HepG2 (cell line): ENCODE results near the gene PGPEP1. TPM values are rescaled to one million over a fixed set of nuclear protein-coding genes. Genes with fewer than 3 reads are reported as not detected.

Experiments
- CEBPZ ChIP-seq: IDR thresholded peaks from 2 replicates; pipeline ENCODE4 v1.6.1; 2012; ENCODE audit warnings: low read length, improper control_type of control experiment
- DDIT3 ChIP-seq: sonication (generic); formaldehyde crosslinking; IDR thresholded peaks from 2 replicates; pipeline ENCODE4 v1.4.0; 2020; ENCODE audit warnings: mild to moderate bottlenecking, missing genetic modification reagents
- DRAP1 ChIP-seq: IDR thresholded peaks from 2 replicates; pipeline ENCODE4 v1.6.1; 2016; ENCODE audit warnings: missing genetic modification reagents, missing compliant biosample characterization
- FOXO1 ChIP-seq: sonication (generic); formaldehyde crosslinking; IDR thresholded peaks from 2 replicates; pipeline ENCODE4 v1.4.0; 2020; ENCODE audit warnings: missing genetic modification reagents
- IRF1 ChIP-seq: sonication (generic); formaldehyde crosslinking; IDR thresholded peaks from 2 replicates; pipeline ENCODE4 v1.4.0; 2020; ENCODE audit warnings: low read depth, mild to moderate bottlenecking, missing genetic modification reagents
- LRRFIP1 ChIP-seq: sonication (generic); formaldehyde crosslinking; conservative IDR thresholded peaks from 2 replicates; pipeline ENCODE4 v1.4.0; 2020; ENCODE audit warnings: missing genetic modification reagents
- MAF1 ChIP-seq: sonication (generic); formaldehyde crosslinking; IDR thresholded peaks from 2 replicates; pipeline ENCODE4 v1.5.0; 2020; ENCODE audit warnings: missing genetic modification reagents, borderline replicate concordance
- MAFG ChIP-seq: sonication (generic); formaldehyde crosslinking; IDR thresholded peaks from 2 replicates; pipeline ENCODE4 v1.5.1; 2020; ENCODE audit warnings: mild to moderate bottlenecking, missing genetic modification reagents
- NR1H2 ChIP-seq: sonication (generic); formaldehyde crosslinking; IDR thresholded peaks from 2 replicates; pipeline ENCODE4 v1.8.1; 2022; ENCODE audit warnings: low read depth, missing genetic modification reagents, borderline replicate concordance
- RAD51 ChIP-seq: fragments of 450-650 bp; IDR thresholded peaks from 2 replicates; pipeline ENCODE4 v1.6.1; 2016; ENCODE audit warnings: borderline replicate concordance
- TEF ChIP-seq: sonication (generic); formaldehyde crosslinking; IDR thresholded peaks from 2 replicates; pipeline ENCODE4 v1.5.0; 2020; ENCODE audit warnings: missing genetic modification reagents
- XRCC5 ChIP-seq: fragments of 200-400 bp; formaldehyde crosslinking; optimal IDR thresholded peaks from 2 replicates; pipeline ENCODE3; 2017; ENCODE audit warnings: mild to moderate bottlenecking, low read length
- ZNF138 ChIP-seq: sonication (generic); formaldehyde crosslinking; IDR thresholded peaks from 2 replicates; pipeline ENCODE4 v1.5.0; 2020; ENCODE audit warnings: mild to moderate bottlenecking, low read depth, missing genetic modification reagents
- ZNF609 ChIP-seq: sonication (generic); formaldehyde crosslinking; IDR thresholded peaks from 2 replicates; pipeline ENCODE4 v1.4.0; 2020; ENCODE audit warnings: mild to moderate bottlenecking, missing genetic modification reagents, borderline replicate concordance
- ZNF781 ChIP-seq: sonication (generic); formaldehyde crosslinking; IDR thresholded peaks from 2 replicates; pipeline ENCODE4 v1.5.1; 2020; ENCODE audit warnings: borderline replicate concordance, mild to moderate bottlenecking, missing genetic modification reagents; ENCODE audit errors: not compliant biosample characterization
- polyA plus RNA-seq, 8 experiments: library from polyadenylated mRNA; depleted of rRNA in 3 of 8; stranded (reverse) in 7 of 8; unstranded in 1 of 8; fragments of >200 nt; fragmentation: Illumina TruSeq in 4 of 8; extraction: Trizol in 4 of 8; gene quantifications; 2 replicates each; pipeline versions ENCODE4 v1.2.1 to v1.2.3, GENCODE V29; 2011 to 2016; ENCODE audit warnings: low read depth in 4 of 8, missing spikeins in 1 of 8, mixed read lengths in 1 of 8; ENCODE audit not compliant: insufficient read depth in 1 of 8
- total RNA-seq, 5 experiments: library from RNA; depleted of rRNA; stranded (reverse); fragments of >200 nt; fragmentation: Illumina TruSeq; extraction: Trizol; gene quantifications; 2 replicates each; pipeline ENCODE4 v1.2.3, GENCODE V29; 2016; ENCODE audit warnings: low read depth in 1 of 5

PGPEP1 gene
- total and polyA plus RNA-seq, 2 of the 13 experiments (the other 11 are each of a cell fraction or from before 2014, with no cell fraction given): 53.1 to 56.6 TPM

- TF ChIP-seq XRCC5 (no peak), NR1H2 (CRISPR knock-in tag) (no peak), MAFG (CRISPR knock-in tag) (no peak), DDIT3 (no peak), DRAP1 (CRISPR knock-in tag) (peak; percentile 20; the same call in 1 of the 2 replicates), ZNF609 (CRISPR knock-in tag) (peak; percentile 79; the same call in 1 of the 2 replicates), TEF (CRISPR knock-in tag) (no peak; the same call in 1 of the 2 replicates), RAD51 (no peak), MAF1 (CRISPR knock-in tag) (no peak), ZNF781 (CRISPR knock-in tag) (no peak), LRRFIP1 (no peak), CEBPZ (no peak), IRF1 (CRISPR knock-in tag) (no peak), FOXO1 (CRISPR knock-in tag) (peak; percentile 84; the same call in 1 of the 2 replicates), ZNF138 (CRISPR knock-in tag) (no peak)
Observed at GRCh38 chr19:18364826-18365528, 24.6 kb downstream of the PGPEP1 start (continued).
